ENCODE data around the gene TENT4A. TPM values are rescaled to one million over a fixed set of nuclear protein-coding genes. Genes with fewer than 3 reads are reported as not detected.

The TENT4A gene
- total RNA-seq, 4 donors from 2014 or later, result 11.9 to 15.2 (median 12.7) TPM

GRCh38 chr5:6767481-6768063, 54.3 kb downstream of the TENT4A start:
- H3K9me3 ChIP-seq, result no peaks in the 10 kb centered on the region
- ATAC-seq (no peak), DNase-seq (no peak)
- H3K36me3 ChIP-seq, result no peaks in the 10 kb centered on the region
- no peaks in the 10 kb centered on the region for H3K27me3 ChIP-seq
- intact Hi-C loops (cut with DNase I; ENCODE audit: low total_unique reads) (loop anchor here (5.0 kb wide), 3 partner anchors 65 to 980 kb away; no protein-coding TSS in a partner anchor), in situ Hi-C loops (cut with MboI; ENCODE audit: low sequenced_read_pairs in 4 of 4) (loop anchor here in 2 of 4 donors (10.0 kb wide), 2 partner anchors 617 to 977 kb away; no protein-coding TSS in a partner anchor)
- H3K4me3 ChIP-seq, result no peak overlapping the region
- H3K27ac ChIP-seq, result no peak overlapping the region
- peaks cover 16 to 28% of the 10 kb centered on the region in 2 donors for H3K4me1 ChIP-seq
- TF ChIP-seq POLR2A (IDR thresholded peaks at IDR 0.05), result no peak
- TF ChIP-seq, protein P1, sequence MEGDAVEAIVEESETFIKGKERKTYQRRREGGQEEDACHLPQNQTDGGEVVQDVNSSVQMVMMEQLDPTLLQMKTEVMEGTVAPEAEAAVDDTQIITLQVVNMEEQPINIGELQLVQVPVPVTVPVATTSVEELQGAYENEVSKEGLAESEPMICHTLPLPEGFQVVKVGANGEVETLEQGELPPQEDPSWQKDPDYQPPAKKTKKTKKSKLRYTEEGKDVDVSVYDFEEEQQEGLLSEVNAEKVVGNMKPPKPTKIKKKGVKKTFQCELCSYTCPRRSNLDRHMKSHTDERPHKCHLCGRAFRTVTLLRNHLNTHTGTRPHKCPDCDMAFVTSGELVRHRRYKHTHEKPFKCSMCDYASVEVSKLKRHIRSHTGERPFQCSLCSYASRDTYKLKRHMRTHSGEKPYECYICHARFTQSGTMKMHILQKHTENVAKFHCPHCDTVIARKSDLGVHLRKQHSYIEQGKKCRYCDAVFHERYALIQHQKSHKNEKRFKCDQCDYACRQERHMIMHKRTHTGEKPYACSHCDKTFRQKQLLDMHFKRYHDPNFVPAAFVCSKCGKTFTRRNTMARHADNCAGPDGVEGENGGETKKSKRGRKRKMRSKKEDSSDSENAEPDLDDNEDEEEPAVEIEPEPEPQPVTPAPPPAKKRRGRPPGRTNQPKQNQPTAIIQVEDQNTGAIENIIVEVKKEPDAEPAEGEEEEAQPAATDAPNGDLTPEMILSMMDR (IDR thresholded peaks at IDR 0.05 in 4 of 5, conservative IDR thresholded peaks at IDR 0.05 in 1 of 5), result no peak

DNA sequence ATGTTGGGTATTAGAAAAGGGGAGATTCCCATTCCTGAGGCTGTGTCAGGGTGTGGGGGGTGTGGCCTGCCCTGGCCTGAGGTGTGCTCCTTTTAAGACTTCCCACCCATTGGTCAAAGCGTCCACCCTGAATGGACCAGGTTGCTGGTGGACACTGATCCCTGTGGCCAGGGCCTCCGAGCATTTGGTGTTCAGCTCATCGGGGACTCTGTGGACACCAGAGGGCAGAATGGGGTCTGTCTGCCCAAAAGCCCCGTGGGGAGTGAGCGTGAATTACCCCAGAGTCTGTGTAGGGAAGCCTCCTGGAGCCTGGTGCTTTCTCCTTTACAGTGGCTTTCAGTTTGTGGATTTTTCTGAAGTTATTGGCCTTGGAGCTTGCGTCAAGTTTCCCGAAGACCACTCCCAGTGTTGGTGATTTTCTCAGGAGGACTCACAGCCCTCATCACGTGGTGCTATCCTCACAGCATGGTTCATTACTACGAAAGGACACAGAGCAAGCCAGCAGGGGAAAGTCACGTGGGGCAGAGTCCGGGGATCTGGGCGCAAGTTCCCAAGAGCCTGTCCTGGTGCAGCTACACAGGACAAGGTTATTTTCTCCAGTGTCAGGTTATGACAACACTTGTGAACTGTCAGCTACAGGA, 55.5 kb downstream of the TENT4A start:
- no peak for ATAC-seq

GRCh38 chr5:6770826-6771607, 57.8 kb downstream of the TENT4A start:
- in situ Hi-C loops (cut with MboI; ENCODE audit: low sequenced_read_pairs in 4 of 4), result no loop called here
- TF ChIP-seq, protein P1 (IDR thresholded peaks at IDR 0.05 in 4 of 5, conservative IDR thresholded peaks at IDR 0.05 in 1 of 5), result no peak
- TF ChIP-seq POLR2A (IDR thresholded peaks at IDR 0.05), result no peak
- Histone ChIP-seq H3K9me3 (no peaks in the 10 kb centered on the region), H3K36me3 (no peaks in the 10 kb centered on the region), H3K4me3 (no peak overlapping the region), H3K27me3 (no peaks in the 10 kb centered on the region), H3K4me1 (peaks cover 12 to 22% of the 10 kb centered on the region in 2 donors), H3K27ac (no peak overlapping the region)
- ATAC-seq (no peak), DNase-seq (peak in 1 of 2 donors; percentile 33)
- intact Hi-C loops (cut with DNase I; ENCODE audit: low total_unique reads), result no loop called here

More for the DNA sequence above, 55.5 kb downstream of the TENT4A start:
- no peak for DNase-seq
- in situ Hi-C loops (cut with MboI; ENCODE audit: low sequenced_read_pairs in 4 of 4) (loop anchor here in 2 of 4 donors (10.0 kb wide), 2 partner anchors 616 to 976 kb away; no protein-coding TSS in a partner anchor), intact Hi-C loops (cut with DNase I; ENCODE audit: low total_unique reads) (loop anchor here (5.0 kb wide), 3 partner anchors 64 to 979 kb away; no protein-coding TSS in a partner anchor)
- H3K4me1 ChIP-seq, result peaks cover 16 to 28% of the 10 kb centered on the region in 2 donors
- TF ChIP-seq, protein P1 (IDR thresholded peaks at IDR 0.05 in 4 of 5, conservative IDR thresholded peaks at IDR 0.05 in 1 of 5), result no peak
- no peak for TF ChIP-seq POLR2A (IDR thresholded peaks at IDR 0.05)
- H3K27me3 ChIP-seq, result no peaks in the 10 kb centered on the region
- H3K4me3 ChIP-seq, result no peak overlapping the region
- H3K27ac ChIP-seq, result no peak overlapping the region
- no peaks in the 10 kb centered on the region for H3K9me3 ChIP-seq
- H3K36me3 ChIP-seq, result no peaks in the 10 kb centered on the region

GRCh38 chr5:6772886-6773285, 59.7 kb downstream of the TENT4A start:
- TF ChIP-seq, protein P1 (IDR thresholded peaks at IDR 0.05 in 4 of 5, conservative IDR thresholded peaks at IDR 0.05 in 1 of 5), result no peak
- no peak for TF ChIP-seq POLR2A (IDR thresholded peaks at IDR 0.05)
- H3K36me3 ChIP-seq, result no peaks in the 10 kb centered on the region
- intact Hi-C loops (cut with DNase I; ENCODE audit: low total_unique reads) (no loop called here), in situ Hi-C loops (cut with MboI; ENCODE audit: low sequenced_read_pairs in 4 of 4) (no loop called here)
- no peak overlapping the region for H3K27ac ChIP-seq
- ATAC-seq (no peak), DNase-seq (no peak)
- no peaks in the 10 kb centered on the region for H3K9me3 ChIP-seq
- no peaks in the 10 kb centered on the region for H3K27me3 ChIP-seq
- no peak overlapping the region for H3K4me3 ChIP-seq
- H3K4me1 ChIP-seq, result peaks cover 7 to 10% of the 10 kb centered on the region in 2 donors
